NT2/D1 (cell line): ENCODE measurements around the gene NDUFA8.

ENCODE experiments used
- SUZ12 ChIP-seq: IDR thresholded peaks from 2 replicates; pipeline ENCODE4 v1.6.1; 2011; ENCODE audit not compliant: insufficient read length, insufficient read depth; ENCODE audit errors: extremely low read depth
- YY1 ChIP-seq: IDR thresholded peaks from 2 replicates; pipeline ENCODE4 v1.6.1; 2011; ENCODE audit not compliant: insufficient read length, insufficient read depth
- ZNF274 ChIP-seq: IDR thresholded peaks from 2 replicates; pipeline ENCODE4 v1.6.1; 2011; ENCODE audit warnings: mild to moderate bottlenecking, low read depth, low read length

GRCh38 chr9:122195875-122196274, 36.3 kb upstream of the NDUFA8 start:
- TF ChIP-seq ZNF274 = no peak
- no peak for TF ChIP-seq SUZ12
- TF ChIP-seq YY1 = no peak
